HTERT RPE-1 (cell line): ENCODE measurements around the gene HTR1B.

Experiments
- in situ Hi-C: fragments of 300-500 bp; cut with MboI; formaldehyde crosslinking; loops from 4 replicates; pipeline ENCODE4 v1.14.3; 2020; ENCODE audit warnings: low sequenced_read_pairs

HTR1B gene, protein sequence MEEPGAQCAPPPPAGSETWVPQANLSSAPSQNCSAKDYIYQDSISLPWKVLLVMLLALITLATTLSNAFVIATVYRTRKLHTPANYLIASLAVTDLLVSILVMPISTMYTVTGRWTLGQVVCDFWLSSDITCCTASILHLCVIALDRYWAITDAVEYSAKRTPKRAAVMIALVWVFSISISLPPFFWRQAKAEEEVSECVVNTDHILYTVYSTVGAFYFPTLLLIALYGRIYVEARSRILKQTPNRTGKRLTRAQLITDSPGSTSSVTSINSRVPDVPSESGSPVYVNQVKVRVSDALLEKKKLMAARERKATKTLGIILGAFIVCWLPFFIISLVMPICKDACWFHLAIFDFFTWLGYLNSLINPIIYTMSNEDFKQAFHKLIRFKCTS

GRCh38 chr6:77463308-77463860, at the start of gene HTR1B:
TSS of gene HTR1B (minus strand) at chr6:77463491. CDS start at chr6:77463403, 88 bp downstream.
- in situ Hi-C loops: no loop called here

DNA sequence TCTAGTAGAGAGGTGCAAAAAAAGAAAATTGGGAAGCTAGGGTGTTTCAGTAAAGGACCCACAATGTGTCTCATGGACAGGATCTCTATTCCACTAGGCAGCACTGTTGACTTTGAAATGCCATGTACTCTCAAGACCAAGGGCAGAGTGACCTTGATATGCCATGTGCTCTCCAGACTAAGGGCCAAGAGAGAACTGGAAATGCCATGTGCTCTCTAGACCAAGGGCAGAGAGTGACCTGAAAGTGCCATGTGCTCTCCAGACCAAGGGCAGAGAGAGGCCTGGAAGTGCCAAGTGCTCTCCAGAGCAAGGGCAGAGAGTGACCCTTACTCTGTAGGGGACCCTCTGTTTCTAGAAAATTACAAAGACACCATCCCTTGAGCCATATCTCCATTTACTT, 49.3 kb upstream of the HTR1B start:
- in situ Hi-C loops: no loop called here

DNA sequence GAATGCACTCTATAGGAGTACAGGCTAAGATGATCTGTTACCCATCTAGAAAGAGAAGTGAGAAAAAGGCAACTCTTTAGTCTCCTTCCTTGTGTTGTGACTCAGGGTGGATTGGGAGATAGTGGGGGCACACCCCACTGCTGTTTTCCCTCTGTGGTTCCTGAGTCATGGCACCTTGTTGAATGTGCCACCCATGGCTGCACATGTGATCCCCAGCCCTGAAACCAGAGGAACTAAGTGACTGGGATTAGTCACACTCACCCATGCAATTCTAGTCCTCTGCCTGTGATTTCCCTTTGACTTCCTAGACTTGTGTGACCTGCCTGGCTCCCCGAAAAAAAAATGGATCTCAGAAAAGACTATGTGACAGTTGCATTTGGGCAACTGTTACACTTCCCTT, 48.6 kb upstream of the HTR1B start:
- in situ Hi-C loops: no loop called here

- in situ Hi-C loops: no loop called here
Observed at GRCh38 chr6:77502981-77503380, 39.7 kb upstream of the HTR1B start.

GRCh38 chr6:77492530-77492929, 29.2 kb upstream of the HTR1B start:
- in situ Hi-C loops: no loop called here

GRCh38 chr6:77487808-77488425, 24.6 kb upstream of the HTR1B start:
- in situ Hi-C loops: no loop called here

DNA sequence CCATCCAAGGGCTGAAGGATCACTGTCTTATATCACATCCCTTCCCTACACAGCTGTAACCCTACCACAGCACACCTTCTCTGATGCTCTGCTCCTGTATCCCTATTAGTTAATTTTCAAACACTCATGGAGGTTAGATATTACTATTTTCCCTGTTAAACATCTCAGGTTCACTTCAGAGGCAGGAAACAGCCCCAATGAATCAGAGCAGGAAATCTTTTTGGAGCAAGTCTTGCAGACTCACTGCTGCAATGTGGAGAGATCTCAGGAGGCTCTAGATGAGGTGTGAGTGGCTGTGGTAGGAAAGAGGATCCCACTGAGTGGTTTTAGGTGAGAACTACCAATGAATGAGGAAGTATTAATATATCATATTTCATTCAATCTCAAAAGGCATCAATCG, 19.7 kb upstream of the HTR1B start:
- in situ Hi-C loops: no loop called here

DNA sequence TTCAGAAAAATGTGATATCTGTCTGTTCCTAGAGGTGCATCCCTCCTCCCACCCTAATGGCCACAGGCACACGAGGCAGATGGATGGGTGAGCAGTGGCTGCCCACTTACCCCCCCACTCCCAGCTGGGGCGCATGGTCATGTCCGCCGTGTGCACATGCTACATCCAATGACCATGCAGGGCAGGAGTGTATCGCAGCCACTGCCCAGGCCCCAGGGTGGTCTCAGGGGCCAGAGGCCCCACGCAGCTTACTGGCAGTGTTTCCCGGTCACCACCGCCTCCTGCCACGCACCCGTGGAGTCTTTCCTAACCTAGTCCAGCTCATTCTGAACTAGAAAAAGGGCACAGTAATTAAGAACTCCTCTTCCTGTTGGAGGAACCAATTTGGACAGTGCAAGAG, 11.7 kb upstream of the HTR1B start:
- in situ Hi-C loops: no loop called here

DNA sequence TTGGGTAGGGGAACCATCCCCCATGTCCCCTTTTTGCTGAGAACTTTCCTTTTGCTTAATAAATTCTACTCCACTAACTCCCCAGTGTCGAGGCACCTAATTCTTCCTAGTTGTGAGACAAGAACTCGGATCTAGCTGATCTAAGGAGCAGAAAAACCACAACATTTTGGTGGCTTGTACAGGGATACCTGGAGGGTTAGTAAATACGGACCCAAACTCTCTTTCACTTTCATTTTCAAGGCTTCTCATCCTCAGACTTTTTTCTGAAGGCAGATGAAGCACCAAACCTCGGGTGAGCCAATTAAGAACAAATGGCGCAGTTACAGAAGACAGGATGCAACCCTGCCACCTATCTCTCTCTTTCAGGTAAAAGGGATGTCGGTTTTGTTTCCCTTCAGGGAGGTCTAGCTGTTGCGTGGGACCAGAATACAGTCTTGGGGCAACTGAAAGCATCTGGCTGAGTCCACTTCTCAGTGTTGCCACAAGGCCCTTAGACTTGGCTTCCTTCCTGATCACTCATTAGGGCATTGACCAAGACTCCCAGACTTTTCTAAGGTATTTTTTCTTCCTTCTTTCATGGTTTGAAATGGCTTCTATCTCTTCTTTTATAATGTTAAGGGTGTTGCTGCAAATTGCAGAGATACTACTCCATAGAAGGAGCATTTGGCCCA, 11.1 kb upstream of the HTR1B start:
- in situ Hi-C loops: no loop called here

DNA sequence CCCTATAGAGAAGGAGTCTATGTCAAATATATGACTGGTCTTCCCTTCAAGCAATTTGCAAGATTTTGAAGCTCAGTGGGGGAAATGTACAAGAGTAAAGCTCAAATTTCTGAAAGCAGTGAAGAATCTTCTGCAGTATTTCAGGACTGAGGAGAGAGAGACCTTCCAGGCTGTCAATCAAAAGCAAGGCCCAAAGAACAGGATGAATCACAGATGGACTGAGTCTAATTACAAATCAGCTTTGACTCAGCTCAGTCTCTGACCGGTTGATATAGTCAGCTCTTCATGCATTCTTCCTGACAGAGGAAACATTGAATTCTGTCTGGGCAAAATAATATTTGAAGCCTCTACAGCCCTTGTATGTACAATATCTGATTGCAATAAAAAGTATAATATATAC, 7.7 kb upstream of the HTR1B start:
- in situ Hi-C loops: no loop called here

DNA sequence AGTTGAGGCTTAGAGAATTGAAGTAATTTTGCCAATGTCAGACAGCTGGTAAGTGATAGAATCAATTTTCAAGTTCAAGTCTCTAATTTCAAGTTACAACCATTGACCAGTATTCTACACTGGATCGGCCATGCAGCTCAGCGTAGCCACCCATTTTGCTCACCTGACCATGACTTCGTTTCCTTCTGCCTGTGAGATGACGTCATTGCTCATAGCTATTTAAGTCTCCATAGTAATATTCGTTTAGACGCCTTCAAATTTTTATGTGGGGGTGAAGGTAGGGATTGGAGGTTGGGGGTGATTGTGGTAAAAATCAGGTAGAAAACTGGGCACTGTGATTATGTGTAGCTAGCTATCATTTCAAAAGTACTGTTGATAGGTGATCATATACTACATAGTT, 5.6 kb upstream of the HTR1B start:
- in situ Hi-C loops: no loop called here

GRCh38 chr6:77466451-77467437, 3.5 kb upstream of the HTR1B start:
- in situ Hi-C loops: no loop called here

DNA sequence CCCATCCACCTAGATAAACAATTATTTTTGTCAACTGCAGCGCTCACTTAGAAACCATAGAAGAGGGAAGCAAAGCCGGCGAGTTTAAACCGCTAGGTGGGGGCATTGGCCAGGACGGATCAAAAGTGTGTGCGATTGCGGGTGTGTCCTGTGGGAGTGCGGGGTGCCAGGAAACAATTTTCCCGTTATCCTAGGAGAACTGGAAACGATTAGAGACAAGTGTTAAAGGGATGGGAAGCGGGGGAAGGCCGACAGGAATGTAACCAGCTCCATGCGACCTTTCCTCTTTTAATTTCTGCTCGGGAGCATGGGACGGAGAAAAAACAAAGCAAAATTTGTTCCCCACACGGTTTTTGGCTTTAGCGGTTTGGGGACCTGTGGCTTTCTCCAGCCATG, 2.8 kb upstream of the HTR1B start:
- in situ Hi-C loops: no loop called here

DNA sequence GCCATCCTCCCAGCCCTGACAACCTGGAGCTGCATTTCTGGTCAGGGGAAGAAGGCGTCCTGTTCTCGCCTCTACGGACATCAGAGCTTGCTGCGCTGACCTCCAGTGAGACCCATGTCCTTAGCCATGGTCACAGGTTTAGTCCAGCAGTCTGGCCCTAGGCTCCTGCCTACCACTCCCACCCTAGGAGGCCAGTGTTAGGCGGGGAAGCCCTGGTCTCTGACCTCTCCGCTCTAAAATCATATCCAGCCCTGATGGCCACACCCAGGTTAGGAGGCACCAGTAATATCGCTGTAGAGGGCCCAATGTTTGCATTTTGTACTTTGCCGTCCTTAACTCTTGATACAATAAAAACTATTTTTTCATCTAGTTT, 1.2 kb upstream of the HTR1B start:
- in situ Hi-C loops: no loop called here

- in situ Hi-C loops: no loop called here
Observed at GRCh38 chr6:77463861-77464494, 687 bp upstream of the HTR1B start.

DNA sequence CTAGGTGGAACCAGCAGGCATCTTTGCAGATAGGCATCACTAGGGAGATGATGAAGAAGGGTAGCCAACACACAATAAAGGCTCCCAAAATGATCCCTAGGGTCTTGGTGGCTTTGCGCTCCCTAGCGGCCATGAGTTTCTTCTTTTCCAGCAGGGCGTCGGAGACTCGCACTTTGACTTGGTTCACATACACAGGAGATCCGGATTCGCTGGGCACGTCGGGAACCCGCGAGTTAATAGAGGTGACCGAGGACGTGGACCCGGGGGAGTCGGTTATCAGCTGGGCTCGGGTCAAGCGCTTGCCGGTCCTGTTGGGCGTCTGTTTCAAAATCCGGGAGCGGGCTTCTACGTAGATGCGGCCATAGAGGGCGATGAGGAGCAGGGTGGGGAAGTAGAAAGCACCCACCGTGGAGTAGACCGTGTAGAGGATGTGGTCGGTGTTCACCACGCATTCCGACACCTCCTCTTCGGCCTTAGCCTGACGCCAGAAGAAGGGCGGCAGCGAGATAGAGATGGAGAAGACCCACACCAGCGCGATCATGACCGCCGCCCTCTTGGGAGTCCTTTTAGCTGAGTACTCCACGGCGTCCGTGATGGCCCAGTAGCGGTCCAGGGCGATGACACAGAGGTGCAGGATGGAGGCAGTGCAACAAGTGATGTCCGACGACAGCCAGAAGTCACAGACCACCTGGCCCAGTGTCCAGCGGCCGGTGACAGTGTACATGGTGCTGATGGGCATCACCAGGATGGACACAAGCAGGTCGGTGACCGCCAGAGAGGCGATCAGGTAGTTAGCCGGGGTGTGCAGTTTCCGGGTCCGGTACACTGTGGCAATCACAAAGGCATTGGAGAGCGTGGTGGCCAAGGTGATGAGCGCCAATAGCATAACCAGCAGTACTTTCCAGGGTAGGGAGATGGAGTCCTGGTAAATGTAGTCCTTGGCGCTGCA, 658 bp downstream of the HTR1B start:
- in situ Hi-C loops: no loop called here

GRCh38 chr6:77461796-77462195, 1.5 kb downstream of the HTR1B start:
- in situ Hi-C loops: no loop called here

GRCh38 chr6:77458421-77458820, 4.9 kb downstream of the HTR1B start:
- in situ Hi-C loops: no loop called here

GRCh38 chr6:77457720-77458349, 5.5 kb downstream of the HTR1B start:
- in situ Hi-C loops: no loop called here
